ENCODE results near the gene SLC6A19.
"Not testable (repeated sequence)": the region's sequence is repeated elsewhere in the genome, so short reads cannot be mapped to it uniquely, and the experiment has no call there.

Gene SLC6A19
- 0 reads per million in 4 donors for total RNA-seq

- DNase-seq = no peak
Measured at GRCh38 chr5:1201327-1202025, at the start of gene SLC6A19. TSS of gene SLC6A19 (plus strand) at chr5:1201595. CDS start at chr5:1201651, 56 bp downstream.

GRCh38 chr5:1152156-1152555 is 49.2 kb upstream of the SLC6A19 start:
- DNase-seq = no peak

- DNase-seq = no peak
Measured at GRCh38 chr5:1152771-1153282, 48.6 kb upstream of the SLC6A19 start.

- no peak for DNase-seq
Measured at GRCh38 chr5:1153428-1153827, 48.0 kb upstream of the SLC6A19 start.

GRCh38 chr5:1155191-1156032 is 46.0 kb upstream of the SLC6A19 start:
- DNase-seq = no peak

GRCh38 chr5:1156033-1156753 is 45.2 kb upstream of the SLC6A19 start:
- DNase-seq = no peak

GRCh38 chr5:1156754-1157460 is 44.5 kb upstream of the SLC6A19 start:
- DNase-seq = no peak

GRCh38 chr5:1157461-1157986 is 43.9 kb upstream of the SLC6A19 start:
- DNase-seq = not testable (repeated sequence)

GRCh38 chr5:1158647-1159340 is 42.6 kb upstream of the SLC6A19 start:
- no peak for DNase-seq

- no peak for DNase-seq
Measured at GRCh38 chr5:1159341-1159675, 42.1 kb upstream of the SLC6A19 start.

GRCh38 chr5:1159774-1160406 is 41.5 kb upstream of the SLC6A19 start:
- no peak for DNase-seq

- no peak for DNase-seq
Measured at GRCh38 chr5:1161108-1161832, 40.1 kb upstream of the SLC6A19 start.

- no peak for DNase-seq
Measured at GRCh38 chr5:1161833-1162229, 39.6 kb upstream of the SLC6A19 start.

GRCh38 chr5:1162276-1162675 is 39.1 kb upstream of the SLC6A19 start:
- no peak for DNase-seq

- DNase-seq = no peak
Measured at GRCh38 chr5:1162751-1163150, 38.6 kb upstream of the SLC6A19 start.

GRCh38 chr5:1163366-1163765 is 38.0 kb upstream of the SLC6A19 start:
- no peak for DNase-seq

GRCh38 chr5:1163879-1164278 is 37.5 kb upstream of the SLC6A19 start:
- DNase-seq = no peak

- no peak for DNase-seq
Measured at GRCh38 chr5:1164696-1165630, 36.4 kb upstream of the SLC6A19 start.

- no peak for DNase-seq
Measured at GRCh38 chr5:1165864-1166263, 35.5 kb upstream of the SLC6A19 start.
